Activated T-helper 2 cell treated with anti-CD3 and anti-CD28 coated beads, Interferon-gamma antibody, Interleukin-2, Interleukin-4, amounts not matched to agents 10 μg/mL and 5 μg/mL and 100 μg/mL, durations not matched to agents 14 hours and 24 hours and 36 hours (primary cell): ENCODE measurements around the gene HMG20A. TPM values are rescaled to one million over a fixed set of nuclear protein-coding genes. Genes with fewer than 3 reads are reported as not detected.

Experiments used
- DNase-seq: peaks from one replicate; pipeline ENCODE4 v3.0.0; 2021; ENCODE audit warnings: low spot score
- H3K27ac Mint-ChIP-seq: one replicate; pipeline ENCODE4 v1.8.0; 2021; ENCODE audit warnings: mixed read lengths
- H3K27me3 Mint-ChIP-seq: one replicate; pipeline ENCODE4 v1.8.0; 2021; ENCODE audit warnings: low read depth, mixed read lengths
- H3K36me3 Mint-ChIP-seq: one replicate; pipeline ENCODE4 v1.8.0; 2021; ENCODE audit warnings: low read depth, mixed read lengths
- H3K4me1 Mint-ChIP-seq: one replicate; pipeline ENCODE4 v1.8.0; 2021; ENCODE audit warnings: low read depth, mixed read lengths
- H3K4me3 Mint-ChIP-seq: one replicate; pipeline ENCODE4 v1.8.0; 2021; ENCODE audit warnings: low read depth, mild to moderate bottlenecking, moderate library complexity, mixed read lengths
- H3K9me3 Mint-ChIP-seq: one replicate; pipeline ENCODE4 v1.8.0; 2021; ENCODE audit warnings: mixed read lengths
- intact Hi-C: fragments of 100-400 bp; cut with micrococcal nuclease; formaldehyde crosslinking; loops from one replicate; pipeline ENCODE4 v1.15.1; 2023
- total RNA-seq: library from RNA; stranded (reverse); gene quantifications from 2 replicates; pipeline ENCODE4 v1.2.3, GENCODE V29; 2022

Gene HMG20A
- total RNA-seq, 1 donor from 2014 or later = 43.8 TPM

GRCh38 chr15:77494073-77494867 is 73.6 kb downstream of the HMG20A start:
- intact Hi-C loops = loop anchor here (5.0 to 10.0 kb wide), 2 partner anchors 72 to 559 kb away; partner anchors contain the start of genes HMG20A, PEAK1 and RCN2
- Mint-ChIP-seq H3K27me3 (no peaks in the 10 kb centered on the region), H3K27ac (no peak overlapping the region), H3K4me3 (no peak overlapping the region), H3K9me3 (no peaks in the 10 kb centered on the region), H3K4me1 (peaks cover 15% of the 10 kb centered on the region), H3K36me3 (no peaks in the 10 kb centered on the region)
- no peak for DNase-seq

GRCh38 chr15:77494964-77495363 is 74.3 kb downstream of the HMG20A start:
- Mint-ChIP-seq H3K9me3 (no peaks in the 10 kb centered on the region), H3K36me3 (no peaks in the 10 kb centered on the region), H3K27me3 (no peaks in the 10 kb centered on the region), H3K4me1 (peaks cover 15% of the 10 kb centered on the region), H3K27ac (no peak overlapping the region), H3K4me3 (no peak overlapping the region)
- intact Hi-C loops = loop anchor here (5.0 to 10.0 kb wide), 3 partner anchors 47 to 560 kb away; partner anchors contain the start of genes HMG20A, PEAK1 and RCN2
- no peak for DNase-seq

GRCh38 chr15:77495838-77496596 is 75.3 kb downstream of the HMG20A start:
- Mint-ChIP-seq H3K27me3 (no peaks in the 10 kb centered on the region), H3K4me1 (peaks cover 15% of the 10 kb centered on the region), H3K27ac (no peak overlapping the region), H3K4me3 (no peak overlapping the region), H3K36me3 (no peaks in the 10 kb centered on the region), H3K9me3 (no peaks in the 10 kb centered on the region)
- intact Hi-C loops = loop anchor here (1.0 to 10.0 kb wide), 4 partner anchors 46 to 561 kb away; partner anchors contain the start of gene RCN2
- no peak for DNase-seq

- Mint-ChIP-seq H3K9me3 (no peaks in the 10 kb centered on the region), H3K27ac (no peak overlapping the region), H3K4me3 (no peak overlapping the region), H3K4me1 (peaks cover 15% of the 10 kb centered on the region), H3K27me3 (no peaks in the 10 kb centered on the region), H3K36me3 (no peaks in the 10 kb centered on the region)
- intact Hi-C loops = loop anchor here (1.0 to 10.0 kb wide), 4 partner anchors 46 to 562 kb away; partner anchors contain the start of gene RCN2
- peak; percentile 52 for DNase-seq
Observed at GRCh38 chr15:77496715-77497109, 76.0 kb downstream of the HMG20A start.

- intact Hi-C loops = loop anchor here (2.0 to 10.0 kb wide), 3 partner anchors 45 to 562 kb away; partner anchors contain the start of gene RCN2
- Mint-ChIP-seq H3K4me1 (peaks cover 15% of the 10 kb centered on the region), H3K9me3 (no peaks in the 10 kb centered on the region), H3K36me3 (no peaks in the 10 kb centered on the region), H3K27me3 (no peaks in the 10 kb centered on the region), H3K4me3 (no peak overlapping the region), H3K27ac (no peak overlapping the region)
- DNase-seq = no peak
Observed at GRCh38 chr15:77497110-77497737, 76.5 kb downstream of the HMG20A start.

- Mint-ChIP-seq H3K4me3 (no peak overlapping the region), H3K36me3 (no peaks in the 10 kb centered on the region), H3K4me1 (peaks cover 11% of the 10 kb centered on the region), H3K9me3 (no peaks in the 10 kb centered on the region), H3K27me3 (no peaks in the 10 kb centered on the region), H3K27ac (no peak overlapping the region)
- no peak for DNase-seq
- intact Hi-C loops = loop anchor here (2.0 to 10.0 kb wide), 3 partner anchors 44 to 563 kb away; partner anchors contain the start of gene RCN2
Observed at GRCh38 chr15:77497942-77498361, 77.3 kb downstream of the HMG20A start.

- intact Hi-C loops = loop anchor here (5.0 to 10.0 kb wide), 2 partner anchors 43 to 564 kb away; partner anchors contain the start of gene RCN2
Observed at GRCh38 chr15:77499087-77499760, 78.5 kb downstream of the HMG20A start.

GRCh38 chr15:77500989-77501388 is 80.3 kb downstream of the HMG20A start:
- no peaks in the 10 kb centered on the region for H3K27me3 Mint-ChIP-seq
- intact Hi-C loops = no loop called here
- DNase-seq = no peak
- no peaks in the 10 kb centered on the region for H3K36me3 Mint-ChIP-seq
- H3K27ac Mint-ChIP-seq = no peak overlapping the region
- H3K4me1 Mint-ChIP-seq = no peaks in the 10 kb centered on the region
- H3K9me3 Mint-ChIP-seq = no peaks in the 10 kb centered on the region
- H3K4me3 Mint-ChIP-seq = no peak overlapping the region

More at GRCh38 chr15:77499087-77499760, 78.5 kb downstream of the HMG20A start:
- Mint-ChIP-seq H3K27me3 (no peaks in the 10 kb centered on the region), H3K9me3 (no peaks in the 10 kb centered on the region), H3K36me3 (no peaks in the 10 kb centered on the region), H3K4me1 (peaks cover 3% of the 10 kb centered on the region), H3K27ac (no peak overlapping the region), H3K4me3 (no peak overlapping the region)
- no peak for DNase-seq

GRCh38 chr15:77502379-77503095 is 81.8 kb downstream of the HMG20A start:
- no peak overlapping the region for H3K27ac Mint-ChIP-seq
- no peaks in the 10 kb centered on the region for H3K27me3 Mint-ChIP-seq
- no peak for DNase-seq
- H3K9me3 Mint-ChIP-seq = no peaks in the 10 kb centered on the region
- H3K4me1 Mint-ChIP-seq = no peaks in the 10 kb centered on the region
- no peak overlapping the region for H3K4me3 Mint-ChIP-seq
- H3K36me3 Mint-ChIP-seq = no peaks in the 10 kb centered on the region
- intact Hi-C loops = no loop called here

- Mint-ChIP-seq H3K36me3 (no peaks in the 10 kb centered on the region), H3K27me3 (no peaks in the 10 kb centered on the region), H3K27ac (no peak overlapping the region), H3K9me3 (no peaks in the 10 kb centered on the region), H3K4me1 (no peaks in the 10 kb centered on the region), H3K4me3 (no peak overlapping the region)
- intact Hi-C loops = no loop called here
- DNase-seq = no peak
Observed at GRCh38 chr15:77503240-77503639, 82.6 kb downstream of the HMG20A start.

- H3K36me3 Mint-ChIP-seq = no peaks in the 10 kb centered on the region
- DNase-seq = no peak
- intact Hi-C loops = no loop called here
- H3K4me1 Mint-ChIP-seq = peaks cover 4% of the 10 kb centered on the region
- no peaks in the 10 kb centered on the region for H3K9me3 Mint-ChIP-seq
- H3K27me3 Mint-ChIP-seq = no peaks in the 10 kb centered on the region
- H3K4me3 Mint-ChIP-seq = no peak overlapping the region
- H3K27ac Mint-ChIP-seq = no peak overlapping the region
Observed at GRCh38 chr15:77503764-77504163, 83.1 kb downstream of the HMG20A start.
